ENCODE measurements around the gene MYH9. TPM values are rescaled to one million over a fixed set of nuclear protein-coding genes. Genes with fewer than 3 reads are reported as not detected.
"Not testable (repeated sequence)": the region's sequence is repeated elsewhere in the genome, so short reads cannot be mapped to it uniquely, and the experiment has no call there.

Gene MYH9
- total RNA-seq, 2 donors from 2014 or later = 125 to 229 TPM

DNA sequence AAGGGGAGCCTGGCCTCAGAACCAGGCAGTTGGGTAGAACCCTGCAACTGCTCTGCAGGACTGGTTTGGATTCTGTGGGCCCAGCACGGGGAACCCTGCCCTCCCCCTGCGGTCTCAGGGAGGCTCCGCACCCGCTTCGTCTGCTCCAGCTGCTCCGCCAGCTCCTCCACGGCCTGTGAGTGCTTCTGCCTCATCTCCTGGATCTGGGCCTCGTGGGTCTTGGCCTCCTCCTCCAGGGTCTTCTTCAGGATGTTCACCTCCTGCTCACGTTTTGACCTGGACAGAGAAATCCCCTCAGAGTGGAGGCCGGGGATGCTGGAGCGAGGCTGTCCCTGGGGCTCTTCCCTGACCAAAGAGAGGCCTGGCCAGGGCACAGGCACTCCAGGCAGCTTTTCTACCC, 93.0 kb downstream of the MYH9 start:
- no peak for DNase-seq (ENCODE audit: low spot score)
- Histone ChIP-seq H3K9me3 (no peaks in the 10 kb centered on the region), H3K27me3 (no peaks in the 10 kb centered on the region), H3K4me3 (no peak overlapping the region), H3K27ac (no peak overlapping the region), H3K4me1 (no peaks in the 10 kb centered on the region), H3K36me3 (peaks cover 90% of the 10 kb centered on the region)
- TF ChIP-seq CTCF (IDR thresholded peaks at IDR 0.05) = no peak

DNA sequence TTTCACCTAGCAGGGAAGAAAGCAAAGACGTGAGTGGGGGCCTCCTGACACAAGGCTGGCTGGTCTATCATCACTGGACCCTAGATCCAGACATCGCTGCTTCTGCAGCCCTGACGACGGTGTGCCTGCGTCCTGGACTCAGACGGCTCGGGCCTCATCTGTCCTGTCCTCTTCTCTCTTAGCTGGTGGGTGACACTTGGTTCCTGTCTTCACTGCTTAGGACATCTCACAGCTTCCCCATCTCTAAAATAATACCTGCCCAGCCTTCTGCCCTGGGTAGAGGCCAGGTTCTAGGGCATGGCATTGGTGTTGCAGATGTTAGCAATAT, 93.5 kb downstream of the MYH9 start:
- Histone ChIP-seq H3K4me1 (no peaks in the 10 kb centered on the region), H3K4me3 (no peak overlapping the region), H3K27me3 (no peaks in the 10 kb centered on the region), H3K9me3 (no peaks in the 10 kb centered on the region), H3K36me3 (peaks cover 90% of the 10 kb centered on the region), H3K27ac (no peak overlapping the region)
- DNase-seq (ENCODE audit: low spot score) = no peak
- TF ChIP-seq CTCF (IDR thresholded peaks at IDR 0.05) = no peak

GRCh38 chr22:36293606-36294292, 94.0 kb downstream of the MYH9 start:
- H3K36me3 ChIP-seq = peaks cover 90% of the 10 kb centered on the region
- H3K27ac ChIP-seq = no peak overlapping the region
- H3K27me3 ChIP-seq = no peaks in the 10 kb centered on the region
- H3K4me3 ChIP-seq = no peak overlapping the region
- no peaks in the 10 kb centered on the region for H3K4me1 ChIP-seq
- TF ChIP-seq CTCF (IDR thresholded peaks at IDR 0.05) = no peak
- DNase-seq (ENCODE audit: low spot score) = no peak
- no peaks in the 10 kb centered on the region for H3K9me3 ChIP-seq

- peaks cover 90% of the 10 kb centered on the region for H3K36me3 ChIP-seq
- DNase-seq (ENCODE audit: low spot score) = no peak
- H3K27ac ChIP-seq = no peak overlapping the region
- no peak overlapping the region for H3K4me3 ChIP-seq
- no peaks in the 10 kb centered on the region for H3K9me3 ChIP-seq
- H3K4me1 ChIP-seq = no peaks in the 10 kb centered on the region
- H3K27me3 ChIP-seq = no peaks in the 10 kb centered on the region
- no peak for TF ChIP-seq CTCF (IDR thresholded peaks at IDR 0.05)
Observed at GRCh38 chr22:36292823-36293530, 94.8 kb downstream of the MYH9 start.

DNA sequence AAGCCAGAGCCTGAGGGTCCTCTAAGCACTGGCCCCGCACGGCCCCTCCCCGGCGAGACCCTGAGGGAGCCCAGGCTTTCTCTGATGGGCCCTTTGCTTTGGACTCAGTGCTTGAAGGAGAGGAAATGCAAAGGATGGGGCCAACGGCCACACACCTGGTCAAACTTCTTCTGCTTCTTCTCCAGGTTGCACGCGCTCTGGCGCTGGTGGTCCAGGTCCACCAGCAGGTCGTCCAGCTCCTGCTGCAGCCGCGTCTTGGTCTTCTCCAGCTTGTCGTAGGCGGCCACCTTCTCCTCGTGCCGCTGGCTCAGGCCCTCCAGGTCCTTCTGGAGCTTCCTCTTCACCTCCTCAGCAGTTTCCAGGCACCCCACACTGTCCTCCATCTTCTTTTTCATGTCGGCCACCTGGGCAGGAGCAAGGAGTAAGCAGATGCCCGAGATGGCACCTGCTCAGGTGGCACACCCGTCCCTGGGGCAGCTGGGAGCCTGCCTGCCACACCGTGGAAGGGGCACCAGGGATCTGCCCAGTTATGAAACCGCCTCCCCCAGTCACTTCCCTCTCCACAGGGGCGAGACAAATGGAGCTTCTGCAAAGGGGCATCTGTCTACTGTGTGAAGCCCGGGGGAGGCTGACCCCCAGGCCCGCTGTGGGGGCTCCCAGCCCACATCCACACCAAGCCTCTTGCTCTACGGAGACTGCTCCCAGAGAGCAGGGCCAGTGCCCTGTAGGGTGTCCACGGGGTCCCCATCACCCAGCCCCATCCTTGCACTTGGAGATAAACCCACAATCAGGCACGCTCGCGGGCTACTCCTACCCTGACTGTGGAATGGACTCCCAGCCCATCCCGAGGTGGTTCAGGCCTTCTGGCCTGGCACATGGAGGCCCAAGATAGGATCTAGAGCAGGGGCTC, 95.7 kb downstream of the MYH9 start:
- DNase-seq (ENCODE audit: low spot score) = no peak
- Histone ChIP-seq H3K4me1 (no peaks in the 10 kb centered on the region), H3K9me3 (no peaks in the 10 kb centered on the region), H3K27ac (no peak overlapping the region), H3K36me3 (peaks cover 90% of the 10 kb centered on the region), H3K27me3 (no peaks in the 10 kb centered on the region), H3K4me3 (no peak overlapping the region)
- no peak for TF ChIP-seq CTCF (IDR thresholded peaks at IDR 0.05)

- Histone ChIP-seq H3K36me3 (peaks cover 90% of the 10 kb centered on the region), H3K4me1 (peaks cover 0 to 13% of the 10 kb centered on the region in 2 donors)
- not testable (repeated sequence) for H3K27me3 ChIP-seq; DNase-seq (ENCODE audit: low spot score); H3K9me3 ChIP-seq; H3K27ac ChIP-seq; H3K4me3 ChIP-seq
Observed at GRCh38 chr22:36290391-36291075, 97.2 kb downstream of the MYH9 start.

GRCh38 chr22:36289948-36290371, 97.8 kb downstream of the MYH9 start:
- H3K27ac ChIP-seq; DNase-seq (ENCODE audit: low spot score); H3K4me3 ChIP-seq; H3K27me3 ChIP-seq; H3K9me3 ChIP-seq: not testable (repeated sequence)
- peaks cover 0 to 13% of the 10 kb centered on the region in 2 donors for H3K4me1 ChIP-seq
- peaks cover 90% of the 10 kb centered on the region for H3K36me3 ChIP-seq

Data from right atrium auricular region (tissue), 2 donors.